Smooth muscle cell (in vitro differentiated cells): ENCODE data around the gene CCDC86. TPM values are rescaled to one million over a fixed set of nuclear protein-coding genes. Genes with fewer than 3 reads are reported as not detected.

Experiments
- DNase-seq: peaks from one replicate; lab custom pipeline; 2025; ENCODE audit not compliant: unreplicated experiment; lab: John Stamatoyannopoulos, UW
- H2AFZ ChIP-seq: fragments of 200-600 bp; sonication (generic); 2 replicates; pipeline ENCODE4 v1.6.0; 2016; ENCODE audit warnings: antibody characterized with exemption, low read depth, mild to moderate bottlenecking
- H3F3A ChIP-seq: fragments of 200-600 bp; sonication (generic); 2 replicates; pipeline ENCODE4 v1.6.0; 2017; ENCODE audit warnings: antibody characterized with exemption, low read depth
- H3K27ac ChIP-seq: fragments of 200-600 bp; sonication (generic); 2 replicates; pipeline ENCODE4 v1.5.1; 2016; ENCODE audit warnings: low read depth, mild to moderate bottlenecking
- H3K27me3 ChIP-seq: fragments of 200-600 bp; sonication (generic); 2 replicates; pipeline ENCODE4 v1.6.1; 2016; ENCODE audit warnings: low read depth, mild to moderate bottlenecking
- H3K36me3 ChIP-seq: fragments of 200-600 bp; sonication (generic); 2 replicates; pipeline ENCODE4 v1.5.1; 2016; ENCODE audit warnings: low read depth
- H3K4me1 ChIP-seq: fragments of 200-600 bp; sonication (generic); 2 replicates; pipeline ENCODE4 v1.5.1; 2016; ENCODE audit warnings: low read depth
- H3K4me2 ChIP-seq: fragments of 200-600 bp; sonication (generic); 2 replicates; pipeline ENCODE4 v1.6.0; 2016; ENCODE audit warnings: mild to moderate bottlenecking
- H3K4me3 ChIP-seq: fragments of 200-600 bp; sonication (generic); 2 replicates; pipeline ENCODE4 v1.5.1; 2016; ENCODE audit warnings: mild to moderate bottlenecking
- H3K79me2 ChIP-seq: fragments of 200-600 bp; sonication (generic); 2 replicates; pipeline ENCODE4 v1.6.0; 2016; ENCODE audit warnings: low read depth, mild to moderate bottlenecking
- H3K9ac ChIP-seq: fragments of 200-600 bp; sonication (generic); 2 replicates; pipeline ENCODE4 v1.6.0; 2016; ENCODE audit warnings: low read depth
- H3K9me3 ChIP-seq: fragments of 200-600 bp; sonication (generic); replicated peaks from 2 replicates; pipeline ENCODE4 v1.5.1; 2016; ENCODE audit warnings: low read depth
- H4K20me1 ChIP-seq: fragments of 200-600 bp; sonication (generic); 2 replicates; pipeline ENCODE4 v1.6.0; 2016; ENCODE audit warnings: low read depth
- CTCF ChIP-seq: fragments of 200-600 bp; sonication (generic); IDR thresholded peaks from 2 replicates; pipeline ENCODE4 v1.5.1; 2017; ENCODE audit warnings: borderline replicate concordance, mild to moderate bottlenecking, antibody characterized with exemption; ENCODE audit not compliant: insufficient read depth, poor library complexity, severe bottlenecking
- WGBS: methylation state at CpG from one replicate; pipeline ENCODE4 v1.1.7; 2016; ENCODE audit warnings: low lambda C conversion rate; 5-methylcytosine and 5-hydroxymethylcytosine counted together
- polyA plus RNA-seq: library from polyadenylated mRNA; unstranded; fragments of >200 nt; fragmentation: Nextera tagmentation; extraction: Ambion mirVana; gene quantifications from 2 replicates; pipeline ENCODE4 v1.2.1, GENCODE V29; 2016
- total RNA-seq: library from RNA; depleted of rRNA; stranded (reverse); fragments of >200 nt; gene quantifications from 2 replicates; pipeline ENCODE4 v1.2.3, GENCODE V29; 2014

The CCDC86 gene
- total and polyA plus RNA-seq, 2 experiments from 2014 or later: 7.5 to 24.2 TPM

DNA sequence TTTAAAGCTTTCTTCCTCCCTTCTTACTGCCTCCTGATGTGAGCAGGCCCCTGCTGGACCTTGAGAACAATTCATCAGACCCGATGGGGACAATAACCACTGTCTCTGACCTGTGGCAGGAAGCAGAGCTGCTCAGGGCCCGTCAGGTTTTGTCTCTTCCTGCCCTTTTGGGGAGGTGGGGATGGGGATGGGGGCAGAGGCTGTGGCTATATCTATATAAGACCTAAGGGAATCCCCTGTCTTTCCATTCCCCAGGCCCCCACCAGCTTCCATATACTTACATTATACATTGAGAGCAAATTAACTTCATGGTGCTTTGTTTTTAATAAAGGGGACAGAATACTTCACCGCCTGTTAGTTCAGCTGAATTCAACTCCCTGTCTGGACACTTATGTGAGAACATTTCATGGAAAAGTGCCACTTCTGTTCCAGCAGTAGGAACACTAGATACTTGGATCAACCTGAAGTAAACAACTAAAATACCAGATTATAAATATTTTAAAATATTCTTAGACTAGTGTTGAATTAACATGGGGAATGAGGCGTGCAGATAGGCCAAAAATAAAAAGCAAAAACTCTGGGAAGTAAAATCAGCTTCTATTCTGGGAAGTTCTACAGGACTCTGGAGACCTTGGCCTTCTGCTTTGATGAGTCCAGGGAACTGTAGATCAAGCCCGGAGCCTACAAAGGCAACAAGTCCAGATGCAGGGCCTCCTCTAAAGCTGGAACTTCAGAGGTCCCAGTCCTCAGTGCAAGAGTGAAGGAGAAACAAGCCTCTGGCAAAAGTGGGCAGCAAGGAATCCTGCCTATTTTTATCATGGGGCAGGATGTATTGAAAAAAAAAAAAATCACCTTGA is 36.6 kb downstream of the CCDC86 start:
- Histone ChIP-seq H3K4me1 (no peaks in the 10 kb centered on the region), H3K9me3 (no peaks in the 10 kb centered on the region), H3K27me3 (no peaks in the 10 kb centered on the region), H4K20me1 (no peaks in the 10 kb centered on the region), H3K79me2 (no peaks in the 10 kb centered on the region), H3K4me2 (no peak overlapping the region), H3K36me3 (no peaks in the 10 kb centered on the region), H3F3A (no peaks in the 10 kb centered on the region), H3K4me3 (no peak overlapping the region), H2AFZ (no peak overlapping the region), H3K27ac (no peak overlapping the region), H3K9ac (no peak overlapping the region)
- no peak for TF ChIP-seq CTCF
- no peak for DNase-seq
- WGBS: 96% methylated on average over 5 of the region's 5 CpGs

- no peak overlapping the region for H3K9ac ChIP-seq
- no peak overlapping the region for H3K4me3 ChIP-seq
- H3K79me2 ChIP-seq: no peaks in the 10 kb centered on the region
- H3K27me3 ChIP-seq: no peaks in the 10 kb centered on the region
- H3K36me3 ChIP-seq: no peaks in the 10 kb centered on the region
- no peaks in the 10 kb centered on the region for H4K20me1 ChIP-seq
- H2AFZ ChIP-seq: no peak overlapping the region
- no peak overlapping the region for H3K27ac ChIP-seq
- H3K9me3 ChIP-seq: no peaks in the 10 kb centered on the region
- WGBS: 89% methylated on average over 1 of the region's 1 CpG
- TF ChIP-seq CTCF: no peak
- no peak overlapping the region for H3K4me2 ChIP-seq
- H3F3A ChIP-seq: no peaks in the 10 kb centered on the region
- no peak for DNase-seq
- H3K4me1 ChIP-seq: no peaks in the 10 kb centered on the region
Measured at GRCh38 chr11:60879104-60879503, 37.2 kb downstream of the CCDC86 start.

DNA sequence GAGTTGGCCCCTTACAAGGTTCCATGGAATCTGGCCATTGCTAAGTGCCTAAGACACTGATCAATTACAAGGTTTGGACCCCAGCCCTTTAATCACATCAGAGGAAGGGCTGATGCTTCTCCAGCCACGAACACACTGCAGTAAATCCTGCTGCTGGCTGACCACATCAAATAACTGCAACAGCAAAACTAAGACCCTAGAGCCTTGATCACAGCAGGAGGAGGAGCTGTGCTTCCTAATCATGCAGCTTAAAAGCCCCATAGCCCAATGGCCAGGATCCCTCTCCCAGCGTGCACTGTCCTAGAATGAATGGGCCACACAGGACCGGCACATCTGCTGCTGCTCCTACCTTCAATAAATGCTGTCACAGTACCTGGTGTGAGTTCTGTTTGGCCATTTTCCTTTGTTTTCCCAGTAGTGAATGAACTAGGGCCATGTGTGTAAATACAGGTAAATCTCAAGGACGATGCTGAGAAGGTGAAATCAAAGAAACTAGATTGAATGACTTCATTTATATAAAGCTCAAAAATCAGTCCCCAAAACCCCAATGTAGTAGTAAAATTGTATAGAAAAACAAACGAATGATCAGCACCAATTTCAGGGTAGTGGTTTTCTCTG is 38.2 kb downstream of the CCDC86 start:
- 93% methylated on average over 5 of the region's 5 CpGs for WGBS
- no peak for DNase-seq

More for the DNA sequence above, 38.2 kb downstream of the CCDC86 start:
- H3K4me3 ChIP-seq: no peak overlapping the region
- H3K36me3 ChIP-seq: no peaks in the 10 kb centered on the region
- H3K27ac ChIP-seq: no peak overlapping the region
- no peak overlapping the region for H2AFZ ChIP-seq
- H3K4me2 ChIP-seq: no peak overlapping the region
- no peaks in the 10 kb centered on the region for H3K4me1 ChIP-seq
- no peaks in the 10 kb centered on the region for H3K79me2 ChIP-seq
- H4K20me1 ChIP-seq: no peaks in the 10 kb centered on the region
- H3K27me3 ChIP-seq: no peaks in the 10 kb centered on the region
- no peaks in the 10 kb centered on the region for H3K9me3 ChIP-seq
- H3K9ac ChIP-seq: no peak overlapping the region
- no peak for TF ChIP-seq CTCF
- H3F3A ChIP-seq: no peaks in the 10 kb centered on the region
